PC-3 (cell line): Measurements from ENCODE around the gene USH2A.

Source experiments
- CTCF ChIP-seq: fragments of 300-600 bp; sonication (generic); conservative IDR thresholded peaks from 2 replicates; pipeline ENCODE4 v1.5.1; 2017; ENCODE audit warnings: antibody characterized with exemption, low read depth, mild to moderate bottlenecking, low read length
- EZH2 ChIP-seq: fragments of 300-600 bp; sonication (generic); IDR thresholded peaks from one replicate; pipeline ENCODE4 v1.6.1; 2017; ENCODE audit warnings: antibody characterized with exemption, mild to moderate bottlenecking, low read length; ENCODE audit not compliant: unreplicated experiment

- TF ChIP-seq EZH2 (no peak), CTCF (no peak)
Observed at GRCh38 chr1:215667761-215668160, 755.5 kb downstream of the USH2A start.
